GM19455 (cell line): ENCODE results near the gene MESP2.

Source experiments
- ATAC-seq: cut with Tn5 transposase; IDR thresholded peaks from one replicate; pipeline ENCODE4 v1.9.1; 2021; ENCODE audit not compliant: unreplicated experiment

Gene MESP2

DNA sequence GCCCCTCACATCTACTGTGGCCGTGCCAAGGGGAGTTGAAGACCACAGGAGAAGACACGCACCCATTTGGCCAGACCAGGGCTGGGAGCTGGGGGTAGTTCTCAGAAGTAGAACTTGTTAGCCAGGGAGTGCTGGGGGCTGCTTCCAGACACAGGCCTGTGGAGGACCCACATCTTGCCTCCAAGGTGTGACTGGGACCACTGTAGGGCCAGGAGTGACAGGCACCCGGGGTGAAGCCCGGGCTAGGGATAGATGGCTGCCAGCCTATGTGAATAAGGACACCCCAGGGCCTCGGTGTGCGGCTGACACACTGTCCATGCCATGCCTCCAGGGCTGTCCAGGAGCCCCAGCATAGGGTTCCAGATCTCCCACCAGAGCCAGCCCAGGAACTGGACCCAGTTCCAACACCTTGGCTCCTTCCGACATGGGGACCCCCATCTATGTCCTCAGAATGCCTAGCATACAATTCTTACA is 36.8 kb downstream of the MESP2 start:
- no peak for ATAC-seq

DNA sequence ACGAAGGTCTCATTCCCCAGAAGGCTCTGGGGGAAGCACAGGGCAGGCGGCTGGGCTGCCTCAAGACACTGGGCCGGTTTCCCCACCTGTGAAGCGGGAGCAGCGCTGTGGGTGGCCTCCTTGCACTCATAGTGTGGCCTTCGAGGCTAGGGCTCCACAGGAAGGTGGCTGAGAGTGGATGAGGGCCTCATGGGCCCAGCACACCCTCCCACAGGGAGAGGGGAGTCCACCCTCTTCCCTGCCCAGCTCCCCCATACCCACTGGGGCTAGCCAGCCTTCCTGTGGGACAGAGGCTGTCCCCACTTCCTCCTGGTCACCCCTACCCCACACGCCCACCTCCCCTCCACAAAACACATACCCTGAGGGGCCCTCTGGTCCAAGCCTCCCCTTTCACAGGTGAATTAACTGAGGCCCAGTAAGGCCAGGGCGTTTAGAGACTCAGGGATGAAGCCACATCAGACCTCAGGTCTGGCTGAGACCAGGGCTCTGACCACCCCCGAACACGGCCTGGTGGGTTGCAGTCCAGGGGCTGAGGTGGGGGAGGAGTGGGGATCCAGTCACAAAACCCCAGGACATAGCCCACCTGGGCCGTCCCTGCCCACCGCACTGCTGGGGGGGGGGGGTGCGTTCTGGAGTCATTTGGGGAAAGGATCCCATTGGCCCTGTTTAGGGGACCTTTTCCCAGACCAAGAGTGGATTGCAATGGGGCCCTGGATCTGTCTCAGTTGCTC is 37.4 kb downstream of the MESP2 start:
- ATAC-seq: no peak

DNA sequence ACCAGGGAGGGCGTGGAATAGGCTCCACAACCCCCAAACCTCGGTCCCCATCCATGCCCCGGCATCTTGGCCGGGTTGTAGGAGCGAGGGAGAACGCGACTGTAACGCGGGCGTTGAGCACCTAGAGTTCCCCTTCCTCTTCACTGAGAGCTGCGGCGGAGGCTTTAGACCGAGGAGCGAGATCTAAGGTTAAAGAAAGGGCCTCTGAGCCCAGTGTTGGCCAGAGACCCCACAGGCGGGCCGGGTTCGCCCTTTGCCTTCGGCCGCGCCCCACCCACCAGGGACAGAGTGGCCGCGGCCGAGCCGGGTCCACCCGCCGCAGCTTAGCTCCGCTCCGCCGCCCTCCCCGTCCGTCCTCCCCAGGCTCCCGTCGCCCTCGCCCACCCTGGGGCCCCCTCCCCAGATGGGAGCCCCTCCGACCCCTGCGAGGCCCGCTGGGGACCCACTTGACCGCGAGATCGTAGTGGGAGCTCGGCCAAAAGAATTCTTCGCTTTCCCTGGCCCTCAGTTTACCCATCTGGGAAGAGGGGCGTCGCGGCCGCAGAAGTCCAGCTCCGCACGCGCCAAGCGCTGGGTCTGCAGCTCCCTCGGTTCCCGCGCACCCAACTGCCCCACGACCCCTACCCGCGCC is 38.1 kb downstream of the MESP2 start:
- no peak for ATAC-seq

DNA sequence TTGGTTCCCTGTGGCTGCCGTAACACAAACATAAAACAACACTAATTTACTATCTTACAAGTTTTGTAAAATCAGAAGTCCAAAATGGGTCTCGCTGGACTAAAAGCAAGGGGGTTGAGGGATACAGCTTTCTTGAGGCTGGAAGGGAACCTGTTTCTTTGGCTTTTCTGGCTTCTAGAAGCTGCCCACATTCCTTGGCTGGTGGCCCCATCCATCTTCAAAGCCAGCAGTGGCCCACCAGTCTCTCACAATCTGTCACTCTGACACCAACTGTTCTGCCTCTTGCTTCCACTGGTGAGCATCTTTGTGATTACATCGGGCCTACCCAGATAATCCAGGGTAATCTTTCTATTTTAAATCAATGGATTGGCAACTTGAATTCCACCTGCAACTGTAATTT is 39.6 kb downstream of the MESP2 start:
- no peak for ATAC-seq

DNA sequence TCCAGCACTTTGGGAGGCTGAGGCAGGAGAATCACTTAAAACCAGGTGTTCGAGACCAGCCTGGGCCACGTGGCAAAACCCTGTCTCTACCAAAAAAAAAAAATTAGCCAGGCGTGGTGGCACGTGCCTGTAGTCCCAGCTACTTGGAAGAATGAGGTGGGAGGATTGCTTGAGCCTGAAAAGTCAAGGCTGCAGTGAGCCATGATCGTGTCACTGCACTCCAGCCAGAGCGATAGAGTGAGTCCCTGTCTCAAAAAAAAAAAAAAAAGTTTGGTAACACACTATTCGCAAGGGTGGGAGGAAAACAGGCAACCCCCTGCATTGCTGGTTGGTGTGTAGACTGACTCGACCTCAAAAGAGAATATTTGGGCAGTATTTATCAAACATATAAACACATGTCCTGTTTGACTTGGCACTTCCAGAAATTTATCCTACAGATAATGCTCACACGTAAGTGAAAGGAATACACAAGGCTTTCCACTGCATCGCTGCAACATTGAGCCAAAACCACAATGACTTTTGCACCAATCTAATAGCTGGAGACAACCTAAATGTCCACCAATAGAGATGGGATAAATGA is 41.7 kb downstream of the MESP2 start:
- ATAC-seq: no peak

DNA sequence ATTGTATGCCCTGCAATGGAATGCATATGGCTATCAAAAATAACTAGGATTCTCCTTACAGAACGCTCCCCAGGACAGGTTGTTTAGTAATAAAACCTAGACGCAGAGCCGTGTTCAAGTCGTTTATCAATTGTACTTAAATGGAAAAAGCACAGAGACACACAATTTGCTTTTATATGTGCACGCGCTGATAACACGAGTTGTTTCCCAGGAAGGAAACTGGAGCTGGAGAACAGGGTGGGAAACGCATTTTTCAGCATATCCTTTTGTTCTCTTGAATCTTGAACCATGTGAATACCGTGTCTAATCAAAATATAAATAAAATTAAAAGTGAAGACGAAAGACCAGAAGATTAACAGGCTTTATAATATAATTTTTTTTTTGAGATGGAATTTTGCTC is 42.2 kb downstream of the MESP2 start:
- no peak for ATAC-seq

DNA sequence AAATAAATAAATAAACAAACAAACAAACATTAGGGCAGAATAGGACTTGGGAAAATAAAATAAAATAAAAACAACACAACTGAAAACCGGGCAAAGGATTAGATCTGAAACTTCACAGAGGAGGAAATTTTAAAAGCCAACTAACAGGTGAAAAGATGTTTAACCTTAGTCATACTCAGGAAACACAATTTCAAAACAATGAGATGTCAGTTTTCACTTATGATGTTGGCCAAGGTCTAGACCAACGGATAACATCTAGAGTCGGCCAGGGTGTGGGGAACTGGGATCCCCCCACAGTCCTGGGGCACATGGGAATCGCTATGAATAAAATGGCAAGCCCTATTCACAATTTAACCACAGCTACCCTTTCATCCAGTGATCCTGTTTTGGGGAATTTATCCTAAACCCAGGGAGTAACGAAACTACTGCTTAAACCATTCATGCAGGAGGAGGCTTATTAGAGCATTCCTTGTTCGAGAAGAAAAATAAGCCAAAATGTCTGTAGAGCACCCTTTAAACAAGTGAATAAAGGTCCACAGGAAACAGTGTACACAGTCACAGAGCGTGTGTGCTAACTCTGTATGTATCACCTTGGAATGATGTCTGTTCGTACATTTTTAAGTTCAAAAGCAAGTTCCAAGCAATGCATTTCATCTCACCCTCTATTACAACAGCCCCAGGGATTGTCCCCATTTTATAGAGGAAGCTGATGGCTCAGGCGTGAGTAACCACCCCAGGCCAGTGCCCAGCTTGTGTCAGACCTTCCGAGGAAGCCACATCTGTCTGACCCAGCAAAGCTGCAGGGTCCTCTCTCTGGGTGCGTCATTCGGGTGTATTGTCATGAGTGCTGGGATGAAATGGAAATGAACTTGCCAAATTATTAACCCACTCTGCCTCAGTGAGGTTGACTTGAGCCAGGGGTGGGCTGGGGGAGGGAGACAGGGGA is 44.8 kb downstream of the MESP2 start:
- no peak for ATAC-seq

DNA sequence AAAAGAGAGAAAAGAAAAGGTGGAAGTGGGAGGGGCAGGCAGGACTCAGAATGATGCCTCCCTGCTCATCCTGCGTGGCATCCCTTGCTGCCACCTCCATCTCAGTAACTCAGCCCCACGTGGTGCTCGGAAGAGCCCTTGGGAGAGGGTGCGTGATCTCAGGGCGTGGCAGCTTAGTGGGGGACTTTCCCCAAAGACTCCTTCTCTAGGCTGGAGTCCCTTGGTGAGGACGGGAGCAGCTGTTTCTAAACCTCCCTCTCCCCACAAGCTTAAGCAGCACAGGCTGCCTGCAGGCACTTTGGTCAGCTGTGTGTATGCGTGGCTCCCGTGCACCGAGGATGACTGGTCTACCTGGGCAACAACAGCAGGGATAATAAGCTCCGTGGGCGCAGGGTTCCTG is 45.9 kb downstream of the MESP2 start:
- no peak for ATAC-seq

DNA sequence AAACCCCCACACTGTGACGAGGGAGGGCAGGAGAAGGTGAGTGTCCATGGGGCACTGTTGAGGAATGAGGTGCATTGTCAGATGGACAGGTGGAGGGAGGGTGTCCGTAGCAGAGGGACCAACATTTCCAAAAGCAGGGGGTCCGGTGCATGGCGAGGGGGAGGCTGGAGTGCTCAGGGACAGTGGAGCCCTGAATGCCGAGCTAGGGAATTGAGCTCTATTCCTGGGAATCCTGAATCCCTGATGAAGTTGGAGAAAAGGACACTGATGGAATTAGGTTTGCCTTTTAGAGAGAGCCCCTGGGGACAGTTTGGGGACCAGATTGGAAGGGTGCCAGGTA is 46.4 kb downstream of the MESP2 start:
- no peak for ATAC-seq

DNA sequence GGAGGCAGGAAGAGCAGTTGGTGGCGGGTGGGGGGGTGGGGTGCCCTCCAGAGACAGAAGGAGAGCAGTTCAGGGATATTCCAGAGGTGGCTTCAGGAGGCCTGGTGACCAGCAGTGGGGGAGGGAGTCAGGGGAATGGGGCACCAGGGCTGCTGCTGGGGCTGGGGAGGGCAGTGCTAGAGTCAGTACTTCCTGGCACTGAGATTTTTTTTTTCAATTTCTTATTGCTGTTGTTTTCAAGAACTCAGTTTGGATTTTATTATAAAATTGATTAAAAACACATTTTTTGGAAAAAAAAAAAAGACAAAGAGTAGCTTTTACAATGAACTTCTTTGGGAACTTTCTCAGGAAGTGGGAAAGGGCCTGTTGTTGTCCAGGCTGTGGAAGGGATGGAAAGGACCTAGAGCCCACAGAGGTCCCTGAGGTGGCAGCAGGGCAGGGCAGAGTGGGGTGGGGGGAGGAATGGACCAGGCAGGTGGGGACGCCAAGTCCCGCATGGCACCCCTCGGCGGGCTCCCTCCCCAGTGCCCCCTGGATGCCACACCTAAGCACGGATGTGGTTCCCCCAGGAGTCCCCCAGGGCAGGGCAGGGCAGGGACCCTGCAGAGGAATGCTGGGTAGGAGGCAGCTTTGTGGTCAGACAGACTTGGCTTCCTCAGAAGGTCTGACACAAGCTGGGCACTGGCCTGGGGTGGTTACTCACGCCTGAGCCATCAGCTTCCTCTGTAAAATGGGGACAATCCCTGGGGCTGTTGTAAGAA is 47.0 kb downstream of the MESP2 start:
- ATAC-seq: no peak

DNA sequence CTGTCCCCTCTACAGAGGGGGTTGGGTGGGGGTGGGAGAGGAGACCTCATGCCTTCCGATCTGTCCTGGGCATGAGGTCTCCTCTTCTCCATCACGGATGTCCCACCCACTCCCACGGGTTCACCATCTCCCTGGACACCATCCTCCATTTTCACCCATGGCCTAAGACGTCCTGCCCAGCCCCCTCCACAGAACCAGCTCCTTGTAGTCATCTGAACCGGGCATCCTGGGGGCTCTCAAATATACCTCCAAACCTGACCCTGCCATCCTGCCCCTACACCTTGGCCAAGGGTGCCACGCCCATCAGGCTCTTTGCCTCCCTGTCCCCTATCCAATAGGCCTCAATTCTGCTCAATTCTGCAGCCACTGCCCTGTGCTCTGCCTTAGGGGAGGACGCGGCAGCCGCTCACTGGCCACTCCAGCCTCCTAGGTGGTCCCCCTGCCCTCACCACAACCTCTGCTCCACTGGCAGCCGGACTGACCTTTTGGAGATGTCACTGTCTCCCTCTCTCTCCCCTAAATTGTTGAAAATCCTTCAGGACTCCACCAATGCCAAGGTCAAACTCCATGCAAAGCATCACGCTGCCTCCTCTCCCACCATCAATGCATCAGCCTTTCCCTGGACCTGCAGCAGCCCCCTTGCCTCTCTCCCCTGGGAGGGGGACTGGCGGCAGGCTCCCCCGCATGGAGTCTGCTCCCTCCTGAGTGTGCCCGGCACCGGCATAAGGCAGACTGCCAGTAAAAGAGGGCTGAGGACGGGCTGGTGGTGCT is 47.9 kb downstream of the MESP2 start:
- ATAC-seq: no peak

DNA sequence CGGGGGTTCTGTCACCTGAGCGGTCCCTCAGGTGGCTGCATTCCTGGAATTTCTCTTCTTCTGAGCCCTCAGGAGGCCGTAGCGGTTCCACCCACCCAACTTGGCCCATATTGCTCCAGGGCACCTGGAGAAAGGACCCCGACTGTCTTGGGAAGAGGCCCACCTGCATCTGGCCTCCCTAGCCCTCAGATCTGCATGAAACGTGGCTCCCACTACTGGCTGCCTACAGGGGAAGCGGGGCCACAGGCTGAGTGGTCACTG is 48.4 kb downstream of the MESP2 start:
- no peak for ATAC-seq

DNA sequence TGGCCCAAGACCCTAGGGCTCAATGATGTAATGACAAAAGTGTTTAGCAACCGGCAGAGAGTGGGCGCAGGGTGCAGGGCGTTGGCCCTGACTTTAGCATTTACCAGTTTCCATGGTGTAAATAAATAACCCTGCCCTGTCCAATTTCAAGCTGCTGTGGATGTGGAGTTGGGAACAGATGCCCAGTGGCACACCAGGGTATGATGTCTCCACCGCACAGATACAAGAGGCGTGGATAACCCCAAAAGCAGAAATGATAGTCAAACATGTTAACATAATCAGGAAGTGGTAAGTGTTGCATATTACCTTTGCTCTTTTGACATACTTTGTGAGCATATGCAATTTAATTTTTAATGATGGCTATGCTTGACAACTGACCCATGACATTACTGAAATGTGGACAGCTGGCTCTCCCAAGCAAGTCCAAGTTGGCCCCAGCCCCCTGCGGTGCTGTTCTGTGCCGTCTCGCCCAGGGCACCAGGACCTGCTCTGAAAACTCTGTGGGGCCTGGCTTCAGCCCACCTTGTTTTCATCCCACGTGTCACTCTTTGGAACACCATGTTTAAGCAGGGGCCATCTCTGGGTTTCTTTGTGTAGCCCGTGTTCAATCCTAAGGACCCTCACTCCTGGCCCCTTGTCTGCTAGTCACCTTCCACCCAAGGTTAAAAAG is 49.3 kb downstream of the MESP2 start:
- ATAC-seq: no peak

DNA sequence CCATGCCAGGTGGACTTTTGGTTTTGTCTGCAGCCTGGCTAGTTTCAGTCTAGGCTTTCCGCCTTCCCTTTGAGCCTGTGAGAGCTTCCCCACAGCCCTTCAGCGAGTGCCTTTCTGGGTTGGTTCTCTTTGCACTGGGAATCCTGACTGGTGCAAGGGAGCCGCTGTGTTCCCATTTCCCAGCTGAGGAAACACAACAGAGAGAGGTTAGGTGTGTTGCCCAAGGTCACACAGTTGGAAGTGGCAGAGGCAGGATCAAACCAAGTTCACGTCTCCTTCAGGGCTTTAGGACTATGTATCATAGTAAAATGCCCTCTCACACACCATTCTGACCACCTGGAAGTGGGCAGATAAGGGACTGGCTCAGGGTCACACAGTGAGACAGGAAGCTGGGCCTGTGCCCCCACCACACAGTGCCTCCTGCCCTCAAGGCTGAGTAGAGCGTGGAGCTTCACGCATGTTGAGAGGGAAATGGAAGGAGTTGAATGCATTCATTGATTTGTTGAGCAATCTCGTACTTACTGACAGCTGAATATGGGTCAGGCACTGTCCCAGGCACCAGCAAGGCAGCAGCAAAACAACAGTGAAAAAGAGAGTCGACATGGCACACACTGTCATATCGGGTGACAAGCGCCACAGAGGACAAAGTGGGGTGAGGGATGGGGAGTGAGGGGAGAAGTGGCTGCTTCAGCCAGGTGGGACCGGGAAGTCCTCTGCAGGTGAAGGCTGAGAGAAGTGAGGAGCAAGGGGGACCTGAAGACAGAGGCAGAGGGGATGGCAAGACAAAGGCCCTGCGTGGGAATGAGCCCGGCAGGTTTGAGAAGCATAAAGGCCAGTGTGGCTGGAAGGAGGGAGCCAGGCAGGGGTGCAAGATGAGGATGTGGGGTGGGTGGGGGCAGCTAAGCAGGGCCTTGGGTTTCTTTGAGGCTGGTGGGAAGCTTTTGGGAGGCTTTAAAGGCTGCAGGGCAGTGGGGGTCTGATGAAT is 50.8 kb downstream of the MESP2 start:
- no peak for ATAC-seq

DNA sequence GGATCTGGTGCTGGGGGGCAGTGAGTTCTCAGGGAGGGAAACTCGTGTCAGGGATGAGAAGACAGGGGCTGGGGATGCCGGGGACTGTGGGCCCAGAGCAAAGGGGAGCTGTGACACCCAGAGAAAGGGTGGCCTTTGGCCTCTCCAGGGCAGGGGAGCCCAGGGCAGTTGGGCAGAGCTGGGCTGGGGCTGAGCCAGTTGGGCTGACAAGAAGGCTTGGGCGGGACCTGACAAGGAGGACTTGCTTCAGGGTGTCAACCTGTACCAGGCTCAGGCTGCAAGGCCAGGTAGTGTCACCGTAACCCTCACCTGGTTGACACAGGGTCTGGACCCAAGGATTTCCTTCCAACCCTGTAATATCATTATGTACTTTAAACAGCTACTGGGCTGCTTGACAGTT is 51.7 kb downstream of the MESP2 start:
- ATAC-seq: no peak
